ENCODE measurements around the gene IL17F.

Gene IL17F

DNA sequence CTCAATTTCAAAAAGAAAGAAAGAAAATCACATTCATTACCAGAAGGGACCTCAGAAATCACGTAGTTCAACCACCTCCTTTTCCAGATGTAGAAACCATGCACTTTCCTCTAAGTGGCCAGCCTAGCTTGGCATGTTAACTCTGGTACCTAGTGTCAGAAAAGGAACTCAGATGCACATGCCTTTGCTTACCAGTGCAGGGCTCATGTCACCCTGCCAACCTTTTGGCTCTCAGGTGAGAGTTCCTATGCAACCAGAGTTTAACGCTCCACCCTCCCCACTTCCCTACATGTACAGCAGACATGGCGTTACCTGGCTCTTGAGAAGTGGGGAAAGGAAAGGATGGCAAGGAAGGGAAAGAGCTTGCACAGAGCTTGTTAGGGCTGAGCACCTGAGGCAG lies 16.3 kb upstream of the IL17F start:
- DNase-seq (no peak), ATAC-seq (no peak)
- H3K27me3 Mint-ChIP-seq, result no peaks in the 10 kb centered on the region
- no peaks in the 10 kb centered on the region for H3K9me3 Mint-ChIP-seq
- no peak overlapping the region for H3K27ac Mint-ChIP-seq
- no peak overlapping the region for H3K4me3 Mint-ChIP-seq
- H3K4me1 Mint-ChIP-seq, result peaks cover 19% of the 10 kb centered on the region

DNA sequence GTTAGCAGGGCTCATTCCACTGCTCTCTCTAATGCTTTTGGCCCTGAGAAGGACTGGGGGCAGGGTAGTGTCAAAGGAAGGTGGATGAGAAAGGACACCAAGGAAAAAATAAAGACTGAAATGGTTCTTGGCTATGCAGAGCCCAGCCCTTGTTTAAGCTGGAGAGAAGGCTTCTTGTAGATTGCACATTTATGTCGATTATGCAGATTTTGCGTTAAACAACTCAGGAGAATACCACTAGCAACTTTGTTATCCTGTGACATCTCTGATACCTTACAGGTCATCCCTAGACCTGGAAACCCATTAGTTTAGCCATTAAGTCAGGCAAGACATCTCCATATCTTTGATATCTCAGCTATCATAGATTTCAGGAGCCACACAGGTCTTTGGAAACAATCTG lies 11.1 kb upstream of the IL17F start:
- H3K4me1 Mint-ChIP-seq, result peaks cover 50% of the 10 kb centered on the region
- H3K9me3 Mint-ChIP-seq, result no peaks in the 10 kb centered on the region
- DNase-seq, result no peak
- ATAC-seq, result no peak
- H3K27ac Mint-ChIP-seq, result no peak overlapping the region
- peaks cover 38% of the 10 kb centered on the region for H3K27me3 Mint-ChIP-seq
- peak overlapping the region; percentile 21 to 49 for H3K4me3 Mint-ChIP-seq

DNA sequence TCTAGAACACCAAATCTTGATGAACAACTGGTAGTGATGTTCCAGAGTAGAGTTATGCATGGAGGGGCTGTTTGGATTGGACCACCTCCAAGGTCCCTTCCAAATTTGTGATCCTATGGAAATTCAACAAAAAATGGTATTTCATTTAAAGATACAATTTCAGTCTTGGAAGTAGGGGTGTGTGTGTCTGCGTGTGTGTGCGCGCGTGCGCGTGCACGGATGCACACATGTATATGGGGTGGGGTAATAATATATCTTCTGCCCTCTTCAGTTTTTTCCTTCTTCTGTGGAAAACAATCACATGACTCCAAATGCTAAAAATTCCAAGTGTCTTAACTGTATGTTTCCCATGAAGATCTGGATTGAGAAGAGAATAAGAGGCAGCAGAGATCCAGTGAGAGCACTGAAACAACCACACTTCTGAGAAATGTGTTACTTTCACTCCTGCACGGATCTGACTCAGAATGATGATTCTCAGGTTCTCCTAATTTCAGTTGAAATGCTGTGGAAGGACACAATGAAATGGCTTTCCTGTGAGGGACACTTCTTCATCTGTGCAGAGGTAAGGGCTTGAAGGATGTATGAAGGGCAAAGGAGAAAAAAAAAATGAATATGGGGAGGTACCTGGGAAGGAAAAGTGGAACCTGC lies 10.6 kb upstream of the IL17F start:
- Mint-ChIP-seq H3K4me1 (peaks cover 51% of the 10 kb centered on the region), H3K4me3 (peak overlapping the region; percentile 21 to 49), H3K27me3 (peaks cover 43% of the 10 kb centered on the region), H3K9me3 (no peaks in the 10 kb centered on the region), H3K27ac (peak overlapping the region in 1 of 2 donors; percentile 0)
- ATAC-seq (peak; percentile 90), DNase-seq (peak in 1 of 2 donors; percentile 19)

DNA sequence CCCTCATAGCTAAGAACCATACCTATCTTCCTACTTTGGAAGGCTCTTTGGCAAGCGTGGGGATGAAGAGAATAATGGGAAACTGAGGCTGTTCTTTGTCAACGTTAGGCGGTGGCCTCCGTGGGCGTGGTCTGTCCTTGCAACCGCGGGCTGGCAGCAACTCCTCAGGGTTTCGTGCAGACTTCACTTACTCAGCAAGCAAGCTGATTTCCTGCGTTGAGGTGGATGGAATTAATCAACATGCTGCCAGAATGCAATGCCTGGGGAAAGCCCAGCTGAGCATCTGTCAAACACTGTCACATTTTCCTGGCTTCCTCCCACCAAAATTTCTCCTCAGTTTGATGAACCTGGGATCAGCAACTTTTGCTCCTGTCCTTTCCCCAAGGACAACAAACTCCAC lies 9.2 kb upstream of the IL17F start:
- Mint-ChIP-seq H3K9me3 (no peaks in the 10 kb centered on the region), H3K27ac (no peak overlapping the region), H3K27me3 (peaks cover 55% of the 10 kb centered on the region), H3K4me1 (peaks cover 51% of the 10 kb centered on the region), H3K4me3 (peak overlapping the region; percentile 42 to 57)
- DNase-seq (peak in 1 of 2 donors; percentile 62), ATAC-seq (peak; percentile 69)

GRCh38 chr6:52251113-52251512 lies 6.8 kb upstream of the IL17F start:
- peak overlapping the region in 1 of 2 donors; percentile 4 for H3K4me3 Mint-ChIP-seq
- ATAC-seq, result no peak

DNA sequence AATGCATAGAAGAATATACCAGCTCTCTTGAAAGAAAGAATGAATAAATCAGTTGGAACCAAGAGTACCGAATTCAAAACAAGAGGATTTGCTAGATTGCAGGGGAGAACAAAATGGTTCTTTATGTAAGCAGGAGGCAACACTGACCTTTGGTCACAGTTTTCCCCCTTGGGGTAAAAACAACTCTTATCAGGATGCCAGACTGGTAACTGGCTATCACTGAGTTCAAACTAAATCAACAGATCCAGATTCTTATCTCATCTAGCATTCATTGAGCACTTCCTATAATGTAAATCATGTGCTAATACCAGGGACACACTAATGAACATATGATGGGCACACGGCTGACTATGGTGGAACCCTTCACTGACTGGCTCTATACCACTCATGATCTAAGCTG lies 4.8 kb upstream of the IL17F start:
- no peak for DNase-seq
- Mint-ChIP-seq H3K4me1 (peaks cover 34% of the 10 kb centered on the region), H3K27ac (no peak overlapping the region), H3K9me3 (no peaks in the 10 kb centered on the region), H3K27me3 (peaks cover 83% of the 10 kb centered on the region), H3K4me3 (no peak overlapping the region)
- ATAC-seq, result no peak

More at GRCh38 chr6:52251113-52251512, 6.8 kb upstream of the IL17F start:
- DNase-seq, result no peak
- Mint-ChIP-seq H3K4me1 (peaks cover 51% of the 10 kb centered on the region), H3K27me3 (peaks cover 74% of the 10 kb centered on the region), H3K9me3 (no peaks in the 10 kb centered on the region), H3K27ac (no peak overlapping the region)

DNA sequence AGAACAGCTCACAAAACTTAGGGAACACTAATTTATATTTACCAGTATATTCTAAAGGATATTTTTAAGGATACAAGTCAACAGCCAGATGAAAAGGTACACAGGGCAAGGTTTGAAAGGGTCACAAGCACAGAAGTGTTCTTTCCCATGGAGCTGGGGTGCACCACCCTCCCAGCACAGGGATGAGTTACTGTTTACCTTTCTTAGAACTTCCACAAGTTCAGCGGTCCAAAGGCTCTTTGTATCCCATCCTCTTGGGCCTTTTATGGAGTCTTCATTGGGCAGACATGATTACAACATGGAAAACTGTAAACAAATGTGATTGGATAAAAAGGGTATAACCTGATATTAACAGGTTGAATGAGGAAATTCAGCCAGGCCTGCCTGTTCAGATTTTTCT lies 1.1 kb upstream of the IL17F start:
- Mint-ChIP-seq H3K27ac (no peak overlapping the region), H3K4me1 (peaks cover 5% of the 10 kb centered on the region), H3K9me3 (no peaks in the 10 kb centered on the region), H3K4me3 (no peak overlapping the region), H3K27me3 (peaks cover 51% of the 10 kb centered on the region)
- ATAC-seq (no peak), DNase-seq (no peak)

GRCh38 chr6:52243282-52243893 lies 912 bp downstream of the IL17F start:
- Mint-ChIP-seq H3K27ac (no peak overlapping the region), H3K4me1 (no peaks in the 10 kb centered on the region), H3K4me3 (no peak overlapping the region), H3K9me3 (no peaks in the 10 kb centered on the region), H3K27me3 (peaks cover 35% of the 10 kb centered on the region)
- ATAC-seq (no peak), DNase-seq (no peak)

- H3K4me3 Mint-ChIP-seq, result no peak overlapping the region
- H3K27ac Mint-ChIP-seq, result no peak overlapping the region
- H3K9me3 Mint-ChIP-seq, result no peaks in the 10 kb centered on the region
- H3K4me1 Mint-ChIP-seq, result no peaks in the 10 kb centered on the region
- DNase-seq (no peak), ATAC-seq (no peak)
- peaks cover 37% of the 10 kb centered on the region for H3K27me3 Mint-ChIP-seq
These were observed 2.5 kb downstream of the IL17F start for GRCh38 chr6:52241819-52242218.

- Mint-ChIP-seq H3K4me1 (peaks cover 23% of the 10 kb centered on the region), H3K9me3 (no peaks in the 10 kb centered on the region), H3K27ac (no peak overlapping the region), H3K27me3 (peaks cover 68% of the 10 kb centered on the region), H3K4me3 (no peak overlapping the region)
- ATAC-seq (peak; percentile 31), DNase-seq (peak in 1 of 2 donors; percentile 36)
These were observed 10.1 kb downstream of the IL17F start for GRCh38 chr6:52233975-52234823.

GRCh38 chr6:52233005-52233404 lies 11.3 kb downstream of the IL17F start:
- H3K27me3 Mint-ChIP-seq, result peaks cover 65% of the 10 kb centered on the region
- H3K9me3 Mint-ChIP-seq, result no peaks in the 10 kb centered on the region
- ATAC-seq, result no peak
- peaks cover 28% of the 10 kb centered on the region for H3K4me1 Mint-ChIP-seq
- no peak overlapping the region for H3K27ac Mint-ChIP-seq
- no peak for DNase-seq
- H3K4me3 Mint-ChIP-seq, result no peak overlapping the region

- H3K4me1 Mint-ChIP-seq, result peaks cover 41% of the 10 kb centered on the region
- DNase-seq (peak; percentile 76 to 88), ATAC-seq (peak; percentile 90)
- no peak overlapping the region for H3K4me3 Mint-ChIP-seq
- H3K27me3 Mint-ChIP-seq, result peaks cover 51% of the 10 kb centered on the region
- H3K9me3 Mint-ChIP-seq, result no peaks in the 10 kb centered on the region
- peak overlapping the region in 1 of 2 donors; percentile 88 for H3K27ac Mint-ChIP-seq
These were observed 12.7 kb downstream of the IL17F start for GRCh38 chr6:52231406-52232127.

GRCh38 chr6:52230685-52231084 lies 13.6 kb downstream of the IL17F start:
- Mint-ChIP-seq H3K27ac (no peak overlapping the region), H3K9me3 (no peaks in the 10 kb centered on the region), H3K27me3 (peaks cover 48% of the 10 kb centered on the region), H3K4me1 (peaks cover 41% of the 10 kb centered on the region), H3K4me3 (no peak overlapping the region)
- ATAC-seq (no peak), DNase-seq (no peak)

DNA sequence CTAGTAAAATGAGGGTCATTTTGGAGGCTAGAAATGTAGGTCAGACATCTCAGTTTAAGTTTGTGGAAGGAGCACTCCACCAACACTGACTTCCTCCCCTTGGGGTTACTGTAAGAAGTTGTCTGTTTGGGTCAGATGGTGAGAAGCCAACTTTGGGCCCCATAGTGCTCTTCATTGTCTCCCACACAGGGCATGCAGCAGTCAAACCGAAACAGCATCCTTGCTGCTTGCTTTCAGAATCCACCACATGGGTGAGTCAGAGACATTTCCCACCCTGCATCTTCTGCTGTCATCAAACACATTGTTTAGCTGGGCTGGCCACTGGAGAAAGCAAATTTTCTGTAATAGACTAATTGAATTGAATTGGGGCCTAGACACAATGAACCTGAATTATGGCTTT lies 16.8 kb downstream of the IL17F start:
- ATAC-seq (peak; percentile 91), DNase-seq (peak; percentile 81 to 90)
- H3K27ac Mint-ChIP-seq, result no peak overlapping the region
- peaks cover 60% of the 10 kb centered on the region for H3K27me3 Mint-ChIP-seq
- peaks cover 36% of the 10 kb centered on the region for H3K4me1 Mint-ChIP-seq
- no peaks in the 10 kb centered on the region for H3K9me3 Mint-ChIP-seq
- H3K4me3 Mint-ChIP-seq, result no peak overlapping the region

GRCh38 chr6:52221302-52221701 lies 23.0 kb downstream of the IL17F start:
- DNase-seq (peak; percentile 47 to 60), ATAC-seq (peak; percentile 94)
- H3K4me1 Mint-ChIP-seq, result peaks cover 9% of the 10 kb centered on the region
- H3K27me3 Mint-ChIP-seq, result peaks cover 58% of the 10 kb centered on the region
- H3K27ac Mint-ChIP-seq, result no peak overlapping the region
- H3K4me3 Mint-ChIP-seq, result no peak overlapping the region
- no peaks in the 10 kb centered on the region for H3K9me3 Mint-ChIP-seq
